ENCODE results near the gene CDK5R2. TPM values are rescaled to one million over a fixed set of nuclear protein-coding genes. Genes with fewer than 3 reads are reported as not detected.

The CDK5R2 gene
- total RNA-seq, 1 donor: not detected

DNA sequence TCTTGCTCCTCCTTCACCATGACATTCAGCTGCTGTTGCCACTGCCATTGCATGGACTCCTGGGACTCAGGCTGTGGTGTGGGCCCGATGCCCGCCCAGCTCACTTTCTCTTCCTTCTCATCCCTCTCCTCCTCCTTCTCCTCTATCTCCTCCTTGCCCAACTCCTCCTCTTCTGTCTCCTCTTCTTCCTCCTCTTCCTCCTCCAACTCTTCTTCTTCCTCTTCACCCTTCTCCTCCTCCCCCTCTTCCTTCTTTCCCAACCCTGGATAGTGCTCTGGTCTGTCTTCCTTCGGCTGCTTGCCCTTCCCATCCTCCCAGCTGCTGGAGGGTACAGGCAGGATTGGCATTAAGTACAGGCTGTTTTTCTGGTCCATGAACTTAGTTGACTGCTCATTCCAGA lies 44.5 kb downstream of the CDK5R2 start:
- TF ChIP-seq CTCF (IDR thresholded peaks at IDR 0.05; ENCODE audit: insufficient read depth, low read length): no peak
- DNase-seq (ENCODE audit: low read depth): no peak
- H3K4me3 ChIP-seq (ENCODE audit: low read depth, low read length): no peak overlapping the region

GRCh38 chr2:219009294-219009693 lies 49.8 kb downstream of the CDK5R2 start:
- DNase-seq (ENCODE audit: low read depth): no peak
- no peak overlapping the region for H3K4me3 ChIP-seq (ENCODE audit: low read depth, low read length)
- no peak for TF ChIP-seq CTCF (IDR thresholded peaks at IDR 0.05; ENCODE audit: insufficient read depth, low read length)

DNA sequence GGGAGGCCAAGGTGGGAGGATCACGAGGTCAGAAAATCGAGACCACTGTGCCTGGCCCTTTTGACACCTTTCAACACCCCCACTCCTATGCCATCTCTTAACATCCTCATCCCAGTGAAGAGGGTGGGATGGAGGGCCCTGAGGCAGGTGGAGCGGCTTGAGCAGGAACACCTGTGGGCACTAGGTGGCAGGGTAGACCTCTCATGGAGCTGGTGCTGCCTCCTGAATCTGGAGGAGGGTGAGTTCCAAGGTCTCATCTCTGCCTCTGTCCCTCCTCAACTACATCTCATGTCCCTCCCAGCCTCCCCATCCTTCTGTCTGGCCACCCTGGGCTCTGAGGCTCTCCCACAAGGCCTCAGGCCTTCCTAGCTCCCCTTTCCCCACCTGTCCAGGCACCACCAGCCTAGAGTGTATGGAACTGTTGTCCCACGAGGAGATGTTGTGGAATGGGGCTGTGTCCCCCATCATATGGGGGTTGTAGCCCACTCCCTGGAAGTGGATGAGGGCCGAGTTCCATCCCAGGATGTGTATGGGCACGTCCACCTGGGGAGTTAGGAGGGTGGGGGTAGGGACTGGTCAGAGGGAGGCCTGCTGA lies 50.8 kb downstream of the CDK5R2 start:
- peak; percentile 16 for TF ChIP-seq CTCF (IDR thresholded peaks at IDR 0.05; ENCODE audit: insufficient read depth, low read length)
- H3K4me3 ChIP-seq (ENCODE audit: low read depth, low read length): no peak overlapping the region
- no peak for DNase-seq (ENCODE audit: low read depth)

DNA sequence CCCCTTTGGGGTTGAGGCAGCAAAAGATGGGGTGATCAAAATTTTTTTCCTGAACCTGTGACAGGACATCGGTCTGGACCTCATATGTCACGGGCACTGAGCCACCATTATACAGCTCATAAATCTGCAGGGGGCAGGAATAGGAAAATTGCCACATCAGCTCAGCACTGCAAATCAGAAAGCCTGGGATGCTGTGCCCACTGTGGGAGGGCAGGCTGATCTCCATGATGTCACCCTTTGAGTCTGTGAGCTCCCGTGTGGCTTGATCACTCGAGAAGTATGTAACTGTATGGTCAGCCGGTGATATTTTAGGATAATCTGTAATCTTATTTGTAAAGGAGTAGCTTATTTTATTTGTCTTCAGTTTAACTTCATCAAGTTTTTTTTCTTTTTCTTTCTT lies 51.4 kb downstream of the CDK5R2 start:
- TF ChIP-seq CTCF (IDR thresholded peaks at IDR 0.05; ENCODE audit: insufficient read depth, low read length): no peak
- H3K4me3 ChIP-seq (ENCODE audit: low read depth, low read length): no peak overlapping the region
- DNase-seq (ENCODE audit: low read depth): no peak

Small RNAs within 50 kb of the gene (small RNA-seq; reads per million reads assigned to genes)
- gene MIR375 (not detected), gene RNU6-642P (not detected)

Other genes with a start within 250 kb of the CDK5R2 start
- gene TTLL4, start 248.8 kb upstream of the CDK5R2 start, total RNA-seq (ENCODE audit: low replicate concordance): 12.4 and 14.2 TPM in 2 replicates
- gene CYP27A1, start 177.5 kb upstream of the CDK5R2 start, total RNA-seq (ENCODE audit: low replicate concordance): 10.5 and 42.8 TPM in 2 replicates
- 0.18 and 0.41 TPM in 2 replicates for gene PRKAG3, start 127.9 kb upstream of the CDK5R2 start, total RNA-seq (ENCODE audit: low replicate concordance)
- gene WNT6, start 99.9 kb upstream of the CDK5R2 start, total RNA-seq (ENCODE audit: low replicate concordance): not detected in 2 replicates
- not detected in 2 replicates for gene WNT10A, start 78.8 kb upstream of the CDK5R2 start, total RNA-seq (ENCODE audit: low replicate concordance)
- not detected in 2 replicates for gene FEV, start 25.5 kb downstream of the CDK5R2 start, total RNA-seq (ENCODE audit: low replicate concordance)
- not detected in 2 replicates for gene CRYBA2, start 33.8 kb downstream of the CDK5R2 start, total RNA-seq (ENCODE audit: low replicate concordance)
- gene CFAP65, start 81.8 kb downstream of the CDK5R2 start, total RNA-seq (ENCODE audit: low replicate concordance): not detected in 2 replicates
- 0.09 TPM in 1 of 2 replicates, not detected in the other for gene IHH, start 101.3 kb downstream of the CDK5R2 start, total RNA-seq (ENCODE audit: low replicate concordance)
- 18.3 and 23.8 TPM in 2 replicates for gene NHEJ1, start 201.1 kb downstream of the CDK5R2 start, total RNA-seq (ENCODE audit: low replicate concordance)
- 1.6 and 3.1 TPM in 2 replicates for gene SLC23A3, start 210.4 kb downstream of the CDK5R2 start, total RNA-seq (ENCODE audit: low replicate concordance)
- gene CNPPD1, start 217.3 kb downstream of the CDK5R2 start, total RNA-seq (ENCODE audit: low replicate concordance): 25.7 and 41.9 TPM in 2 replicates
- 68.1 and 76.0 TPM in 2 replicates for gene RETREG2, start 218.6 kb downstream of the CDK5R2 start, total RNA-seq (ENCODE audit: low replicate concordance)
- gene ZFAND2B, start 247.1 kb downstream of the CDK5R2 start, total RNA-seq (ENCODE audit: low replicate concordance): 27.2 and 39.2 TPM in 2 replicates

All from fibroblast of the aortic adventitia (primary cell).